HepG2 (cell line): ENCODE measurements around the gene LRP5. TPM values are rescaled to one million over a fixed set of nuclear protein-coding genes. Genes with fewer than 3 reads are reported as not detected.

ENCODE experiments used
- BRD4 ChIP-seq: sonication (generic); formaldehyde crosslinking; IDR thresholded peaks from 2 replicates; pipeline ENCODE4 v1.4.0; 2020; ENCODE audit warnings: missing genetic modification reagents
- CHD2 ChIP-seq: IDR thresholded peaks from 2 replicates; pipeline ENCODE4 v1.6.1; 2011; ENCODE audit warnings: low read depth, low read length, improper control_type of control experiment
- EED ChIP-seq: sonication (generic); formaldehyde crosslinking; IDR thresholded peaks from 2 replicates; pipeline ENCODE4 v1.5.0; 2020; ENCODE audit warnings: mild to moderate bottlenecking, missing genetic modification reagents
- KDM5B ChIP-seq: sonication (generic); formaldehyde crosslinking; IDR thresholded peaks from 2 replicates; pipeline ENCODE4 v1.4.0; 2020; ENCODE audit warnings: missing genetic modification reagents, mild to moderate bottlenecking, borderline replicate concordance
- LCORL ChIP-seq, 2 experiments: fragments of 450-650 bp in 1 of 2; sonication (generic) in 1 of 2; formaldehyde crosslinking in 1 of 2; IDR thresholded peaks; 2 replicates each; pipeline versions ENCODE4 v1.5.0 to v1.6.1; 2017 to 2020; ENCODE audit warnings: antibody characterized with exemption in 1 of 2, missing genetic modification reagents in 1 of 2
- MAFG ChIP-seq: sonication (generic); formaldehyde crosslinking; IDR thresholded peaks from 2 replicates; pipeline ENCODE4 v1.5.1; 2020; ENCODE audit warnings: mild to moderate bottlenecking, missing genetic modification reagents
- MAX ChIP-seq: IDR thresholded peaks from 2 replicates; pipeline ENCODE4 v1.6.1; 2012; ENCODE audit warnings: inconsistent platforms
- MTA1 ChIP-seq: sonication (generic); formaldehyde crosslinking; IDR thresholded peaks from 2 replicates; pipeline ENCODE4 v1.4.0; 2020; ENCODE audit warnings: missing genetic modification reagents, mild to moderate bottlenecking, borderline replicate concordance
- NFRKB ChIP-seq: fragments of 450-650 bp; IDR thresholded peaks from 2 replicates; pipeline ENCODE4 v1.6.1; 2017
- NKX3-1 ChIP-seq: sonication (generic); formaldehyde crosslinking; IDR thresholded peaks from 2 replicates; pipeline ENCODE4 v1.5.0; 2020; ENCODE audit warnings: missing genetic modification reagents
- NR3C1 ChIP-seq: sonication (generic); formaldehyde crosslinking; IDR thresholded peaks from 2 replicates; pipeline ENCODE4 v1.4.0; 2020; ENCODE audit warnings: missing genetic modification reagents
- PLRG1 ChIP-seq: fragments of 450-650 bp; conservative IDR thresholded peaks from 2 replicates; pipeline ENCODE4 v1.6.1; 2016
- RCOR2 ChIP-seq: IDR thresholded peaks from 2 replicates; pipeline ENCODE4 v1.6.1; 2016; ENCODE audit warnings: missing biosample characterization, missing genetic modification reagents
- SAP130 ChIP-seq: IDR thresholded peaks from 2 replicates; pipeline ENCODE4 v1.6.1; 2016; ENCODE audit warnings: low read depth
- SMARCE1 ChIP-seq: fragments of 450-650 bp; IDR thresholded peaks from 2 replicates; pipeline ENCODE4 v1.6.1; 2017; ENCODE audit warnings: borderline replicate concordance
- SP4 ChIP-seq: sonication (generic); formaldehyde crosslinking; IDR thresholded peaks from 2 replicates; pipeline ENCODE4 v1.8.1; 2023; ENCODE audit warnings: mild to moderate bottlenecking, missing genetic modification reagents
- TCF7 ChIP-seq: sonication (generic); IDR thresholded peaks from 2 replicates; pipeline ENCODE4 v1.6.1; 2016; ENCODE audit warnings: antibody characterized with exemption, low read depth
- ZBTB3 ChIP-seq: sonication (generic); formaldehyde crosslinking; IDR thresholded peaks from 2 replicates; pipeline ENCODE4 v1.4.0; 2020; ENCODE audit warnings: low read depth, mild to moderate bottlenecking, moderate library complexity, missing genetic modification reagents, borderline replicate concordance
- ZC3H4 ChIP-seq: sonication (generic); formaldehyde crosslinking; IDR thresholded peaks from 2 replicates; pipeline ENCODE4 v1.4.0; 2020; ENCODE audit warnings: missing genetic modification reagents, borderline replicate concordance
- ZFP62 ChIP-seq: sonication (generic); formaldehyde crosslinking; IDR thresholded peaks from 2 replicates; pipeline ENCODE4 v1.4.0; 2020; ENCODE audit warnings: missing genetic modification reagents
- ZNF124 ChIP-seq: sonication (generic); formaldehyde crosslinking; IDR thresholded peaks from 2 replicates; pipeline ENCODE4 v1.4.0; 2020; ENCODE audit warnings: missing genetic modification reagents
- ZNF253 ChIP-seq: sonication (generic); formaldehyde crosslinking; IDR thresholded peaks from 2 replicates; pipeline ENCODE4 v1.8.0; 2022; ENCODE audit warnings: mild to moderate bottlenecking, missing genetic modification reagents, borderline replicate concordance
- ZNF564 ChIP-seq: sonication (generic); formaldehyde crosslinking; IDR thresholded peaks from 2 replicates; pipeline ENCODE4 v1.8.1; 2023; ENCODE audit warnings: mild to moderate bottlenecking, missing genetic modification reagents
- ZNF577 ChIP-seq: sonication (generic); formaldehyde crosslinking; IDR thresholded peaks from 2 replicates; pipeline ENCODE4 v1.4.0; 2020; ENCODE audit warnings: mild to moderate bottlenecking, low read depth, missing genetic modification reagents, borderline replicate concordance
- ZNF616 ChIP-seq: sonication (generic); formaldehyde crosslinking; IDR thresholded peaks from 2 replicates; pipeline ENCODE4 v1.5.0; 2020; ENCODE audit warnings: low read depth, mild to moderate bottlenecking, missing genetic modification reagents
- polyA plus RNA-seq, 8 experiments: library from polyadenylated mRNA; depleted of rRNA in 3 of 8; stranded (reverse) in 7 of 8; unstranded in 1 of 8; fragments of >200 nt; fragmentation: Illumina TruSeq in 4 of 8; extraction: Trizol in 4 of 8; gene quantifications; 2 replicates each; pipeline versions ENCODE4 v1.2.1 to v1.2.3, GENCODE V29; 2011 to 2016; ENCODE audit warnings: low read depth in 4 of 8, missing spikeins in 1 of 8, mixed read lengths in 1 of 8; ENCODE audit not compliant: insufficient read depth in 1 of 8
- total RNA-seq, 5 experiments: library from RNA; depleted of rRNA; stranded (reverse); fragments of >200 nt; fragmentation: Illumina TruSeq; extraction: Trizol; gene quantifications; 2 replicates each; pipeline ENCODE4 v1.2.3, GENCODE V29; 2016; ENCODE audit warnings: low read depth in 1 of 5
- TF ChIP-seq, protein P1 (sequence below): sonication (generic); formaldehyde crosslinking; IDR thresholded peaks from 2 replicates; pipeline ENCODE4 v1.8.1; 2023; ENCODE audit warnings: missing genetic modification reagents, inconsistent platforms, borderline replicate concordance
- TF ChIP-seq, protein P2 (sequence below): sonication (generic); formaldehyde crosslinking; IDR thresholded peaks from 2 replicates; pipeline ENCODE4 v1.8.0; 2022; ENCODE audit warnings: missing genetic modification reagents, mild to moderate bottlenecking, moderate library complexity, borderline replicate concordance
- TF ChIP-seq, protein P3 (sequence below): sonication (generic); formaldehyde crosslinking; IDR thresholded peaks from 2 replicates; pipeline ENCODE4 v1.4.0; 2020; ENCODE audit warnings: missing genetic modification reagents

LRP5 gene
- total and polyA plus RNA-seq, 2 of the 13 experiments (the other 11 are each of a cell fraction or from before 2014, with no cell fraction given) = 40.4 to 64.0 TPM

DNA sequence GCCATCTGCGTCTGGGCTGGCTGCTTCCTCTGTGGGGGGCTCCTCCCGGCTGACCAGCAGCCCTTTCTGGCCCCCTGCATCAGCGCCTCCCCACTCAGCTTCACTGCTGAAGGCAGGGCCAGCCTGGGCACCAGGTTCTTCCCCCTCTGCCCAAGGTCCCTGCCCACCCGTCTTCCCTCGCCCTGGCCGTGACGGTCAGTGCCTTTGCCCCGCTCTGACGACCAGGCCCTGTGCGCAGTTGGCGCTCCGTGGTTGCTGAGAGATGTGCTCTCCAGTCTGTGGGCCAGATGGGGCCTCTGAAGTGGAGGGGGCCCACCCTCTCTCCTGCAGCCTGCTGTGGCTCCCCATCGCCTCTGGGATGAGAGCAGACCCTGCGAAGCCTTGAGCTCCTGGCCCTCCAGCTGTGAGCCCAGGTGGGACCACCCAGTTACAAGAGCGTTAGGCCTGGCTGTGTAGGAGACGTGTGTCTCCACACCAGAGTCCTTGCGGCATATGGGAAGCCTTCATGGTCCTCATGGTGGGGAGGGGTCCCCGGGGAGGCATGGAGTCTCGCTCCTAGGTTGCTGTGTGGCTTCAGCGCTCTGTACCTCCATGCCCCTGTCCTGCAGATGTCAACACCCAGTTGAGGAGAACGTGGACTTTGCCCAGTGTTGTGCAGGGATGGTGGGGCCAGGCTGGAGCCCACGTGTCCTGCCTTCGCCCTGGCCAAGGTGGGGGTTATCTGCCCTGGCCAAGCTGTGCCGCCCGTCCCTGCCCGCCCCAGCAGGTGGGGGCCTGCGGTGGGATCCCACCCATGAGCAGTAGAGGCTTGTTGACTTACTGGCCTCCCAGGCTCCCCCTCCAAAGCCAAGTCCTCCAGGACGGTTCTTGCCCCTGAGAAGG, 14.2 kb downstream of the LRP5 start (continued):
- TF ChIP-seq LCORL (IDR thresholded peaks at IDR 0.05) (no peak), LCORL (CRISPR knock-in tag; IDR thresholded peaks at IDR 0.05) (no peak), ZNF577 (CRISPR knock-in tag) (no peak), TCF7 (no peak), ZBTB3 (CRISPR knock-in tag) (no peak), SAP130 (CRISPR knock-in tag) (peak; percentile 76), MTA1 (CRISPR knock-in tag) (peak; percentile 86; the same call in 1 of the 2 replicates), RCOR2 (0 out of 2 replicates have a peak, but pooled peaks have one; percentile 45), EED (CRISPR knock-in tag) (0 out of 2 replicates have a peak, but pooled peaks have one; percentile 12), CHD2 (no peak), ZNF616 (CRISPR knock-in tag) (0 out of 2 replicates have a peak, but pooled peaks have one; percentile 54), ZNF124 (CRISPR knock-in tag) (no peak), SMARCE1 (no peak), MAFG (CRISPR knock-in tag) (no peak), ZC3H4 (CRISPR knock-in tag) (no peak), PLRG1 (no peak), NFRKB (no peak), NKX3-1 (no peak), SP4 (CRISPR knock-in tag) (no peak), ZNF253 (CRISPR knock-in tag) (no peak), NR3C1 (CRISPR knock-in tag) (no peak), ZNF564 (no peak), BRD4 (0 out of 2 replicates have a peak, but pooled peaks have one; percentile 30), KDM5B (CRISPR knock-in tag) (peak; percentile 48; the same call in 1 of the 2 replicates), MAX (peak; percentile 99), ZFP62 (no peak)
- TF ChIP-seq, protein P1, sequence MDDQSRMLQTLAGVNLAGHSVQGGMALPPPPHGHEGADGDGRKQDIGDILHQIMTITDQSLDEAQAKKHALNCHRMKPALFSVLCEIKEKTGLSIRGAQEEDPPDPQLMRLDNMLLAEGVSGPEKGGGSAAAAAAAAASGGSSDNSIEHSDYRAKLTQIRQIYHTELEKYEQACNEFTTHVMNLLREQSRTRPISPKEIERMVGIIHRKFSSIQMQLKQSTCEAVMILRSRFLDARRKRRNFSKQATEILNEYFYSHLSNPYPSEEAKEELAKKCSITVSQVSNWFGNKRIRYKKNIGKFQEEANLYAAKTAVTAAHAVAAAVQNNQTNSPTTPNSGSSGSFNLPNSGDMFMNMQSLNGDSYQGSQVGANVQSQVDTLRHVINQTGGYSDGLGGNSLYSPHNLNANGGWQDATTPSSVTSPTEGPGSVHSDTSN (CRISPR knock-in tag) = no peak
- TF ChIP-seq, protein P2, sequence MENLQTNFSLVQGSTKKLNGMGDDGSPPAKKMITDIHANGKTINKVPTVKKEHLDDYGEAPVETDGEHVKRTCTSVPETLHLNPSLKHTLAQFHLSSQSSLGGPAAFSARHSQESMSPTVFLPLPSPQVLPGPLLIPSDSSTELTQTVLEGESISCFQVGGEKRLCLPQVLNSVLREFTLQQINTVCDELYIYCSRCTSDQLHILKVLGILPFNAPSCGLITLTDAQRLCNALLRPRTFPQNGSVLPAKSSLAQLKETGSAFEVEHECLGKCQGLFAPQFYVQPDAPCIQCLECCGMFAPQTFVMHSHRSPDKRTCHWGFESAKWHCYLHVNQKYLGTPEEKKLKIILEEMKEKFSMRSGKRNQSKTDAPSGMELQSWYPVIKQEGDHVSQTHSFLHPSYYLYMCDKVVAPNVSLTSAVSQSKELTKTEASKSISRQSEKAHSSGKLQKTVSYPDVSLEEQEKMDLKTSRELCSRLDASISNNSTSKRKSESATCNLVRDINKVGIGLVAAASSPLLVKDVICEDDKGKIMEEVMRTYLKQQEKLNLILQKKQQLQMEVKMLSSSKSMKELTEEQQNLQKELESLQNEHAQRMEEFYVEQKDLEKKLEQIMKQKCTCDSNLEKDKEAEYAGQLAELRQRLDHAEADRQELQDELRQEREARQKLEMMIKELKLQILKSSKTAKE (CRISPR knock-in tag) = no peak
- TF ChIP-seq, protein P3, sequence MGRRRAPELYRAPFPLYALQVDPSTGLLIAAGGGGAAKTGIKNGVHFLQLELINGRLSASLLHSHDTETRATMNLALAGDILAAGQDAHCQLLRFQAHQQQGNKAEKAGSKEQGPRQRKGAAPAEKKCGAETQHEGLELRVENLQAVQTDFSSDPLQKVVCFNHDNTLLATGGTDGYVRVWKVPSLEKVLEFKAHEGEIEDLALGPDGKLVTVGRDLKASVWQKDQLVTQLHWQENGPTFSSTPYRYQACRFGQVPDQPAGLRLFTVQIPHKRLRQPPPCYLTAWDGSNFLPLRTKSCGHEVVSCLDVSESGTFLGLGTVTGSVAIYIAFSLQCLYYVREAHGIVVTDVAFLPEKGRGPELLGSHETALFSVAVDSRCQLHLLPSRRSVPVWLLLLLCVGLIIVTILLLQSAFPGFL (CRISPR knock-in tag) = no peak
